Measurements from ENCODE around the gene FAM3A. TPM values are rescaled to one million over a fixed set of nuclear protein-coding genes. Genes with fewer than 3 reads are reported as not detected.

The FAM3A gene
- total and polyA plus RNA-seq, 9 of the 15 experiments (the other 6 are each of a cell fraction or from before 2014, with no cell fraction given), result 0.75 to 70.6 (median 27.0) TPM

DNA sequence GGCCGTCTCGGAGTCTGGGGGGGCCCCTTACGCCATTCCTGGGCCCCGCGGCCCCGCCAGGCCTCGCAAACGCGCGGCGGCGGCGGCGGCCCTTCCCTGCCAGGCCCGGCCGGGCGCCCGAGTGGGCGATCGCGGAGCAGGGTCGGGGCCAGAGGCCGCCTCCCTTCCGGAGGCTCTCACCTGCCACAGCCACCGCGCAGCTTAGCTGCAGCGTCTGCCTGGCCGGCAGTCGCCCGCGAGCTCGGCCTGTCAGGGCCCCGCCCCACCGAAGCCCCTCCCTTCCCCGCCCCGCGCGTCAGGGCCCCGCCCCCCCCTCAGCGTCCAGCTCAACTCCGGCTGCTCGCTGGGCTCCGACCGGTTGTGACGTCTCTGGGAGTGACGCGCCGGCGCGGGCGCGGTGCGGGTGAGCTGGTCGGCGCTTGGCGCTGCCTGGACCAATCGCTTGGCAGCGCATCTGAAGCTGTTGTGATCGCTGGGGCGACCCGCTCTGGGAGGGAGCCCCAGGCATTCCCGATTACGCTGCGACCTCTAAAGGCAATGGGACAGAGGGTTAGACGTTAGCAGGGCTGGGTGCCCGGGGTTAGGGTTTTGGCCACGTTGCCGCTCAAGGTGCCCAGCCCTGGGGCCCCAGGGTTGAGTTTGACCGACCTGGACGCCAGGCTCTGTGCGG is 25.5 kb downstream of the FAM3A start, which contains the start of gene SLC10A3 (continued):
- TF ChIP-seq ZNF324 (CRISPR knock-in tag; IDR thresholded peaks at IDR 0.05) (no peak), NUFIP1 (IDR thresholded peaks at IDR 0.05; ENCODE audit: partially characterized antibody) (no peak), IRF2 (CRISPR knock-in tag; IDR thresholded peaks at IDR 0.05) (no peak), HNRNPK (IDR thresholded peaks at IDR 0.05; ENCODE audit: low read depth, low read length, poor library complexity, severe bottlenecking) (no peak), JUND (IDR thresholded peaks at IDR 0.05; ENCODE audit: borderline replicate concordance, low read depth, low read length) (peak; percentile 34; the same call in 1 of the 2 replicates), JUND (tag; IDR thresholded peaks at IDR 0.05; ENCODE audit: borderline replicate concordance, low read depth, low read length) (no peak; the same call in 2 of the 3 replicates), HNRNPLL (IDR thresholded peaks at IDR 0.05; ENCODE audit: low read depth, low read length, poor library complexity, severe bottlenecking) (peak; percentile 22), RFX1 (IDR thresholded peaks at IDR 0.05) (no peak), STAT5A (IDR thresholded peaks at IDR 0.05; ENCODE audit: borderline replicate concordance, low read length) (no peak), MBD2 (IDR thresholded peaks at IDR 0.05; ENCODE audit: borderline replicate concordance, low read depth) (no peak), HDAC1 (IDR thresholded peaks at IDR 0.05) (0 out of 4 replicates have a peak, but pooled peaks of 1 of the 2 experiments have one; percentile 12), PHF20 (IDR thresholded peaks at IDR 0.05; ENCODE audit: partially characterized antibody) (no peak), ZNF79 (CRISPR knock-in tag; IDR thresholded peaks at IDR 0.05; ENCODE audit: low read depth) (no peak), ZNF766 (CRISPR knock-in tag; conservative IDR thresholded peaks at IDR 0.05) (no peak), LEF1 (IDR thresholded peaks at IDR 0.05) (no peak), ZNF143 (CRISPR knock-in tag; IDR thresholded peaks at IDR 0.05) (no peak), ATF7 (IDR thresholded peaks at IDR 0.05) (peak; percentile 58; the same call in 1 of the 2 replicates), BCL6 (CRISPR knock-in tag; IDR thresholded peaks at IDR 0.05) (no peak), HSF4 (CRISPR knock-in tag; IDR thresholded peaks at IDR 0.05; ENCODE audit: borderline replicate concordance) (no peak), BCOR (IDR thresholded peaks at IDR 0.05) (no peak)
- TF ChIP-seq, protein P1, sequence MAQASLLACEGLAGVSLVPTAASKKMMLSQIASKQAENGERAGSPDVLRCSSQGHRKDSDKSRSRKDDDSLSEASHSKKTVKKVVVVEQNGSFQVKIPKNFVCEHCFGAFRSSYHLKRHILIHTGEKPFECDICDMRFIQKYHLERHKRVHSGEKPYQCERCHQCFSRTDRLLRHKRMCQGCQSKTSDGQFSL (CRISPR knock-in tag; IDR thresholded peaks at IDR 0.05), result peak; percentile 50
- TF ChIP-seq, protein P1 (tag; IDR thresholded peaks at IDR 0.05), result peak in 1 of 2 experiments; percentile 35; a peak in 1 of 4 replicates
- TF ChIP-seq, protein P2, sequence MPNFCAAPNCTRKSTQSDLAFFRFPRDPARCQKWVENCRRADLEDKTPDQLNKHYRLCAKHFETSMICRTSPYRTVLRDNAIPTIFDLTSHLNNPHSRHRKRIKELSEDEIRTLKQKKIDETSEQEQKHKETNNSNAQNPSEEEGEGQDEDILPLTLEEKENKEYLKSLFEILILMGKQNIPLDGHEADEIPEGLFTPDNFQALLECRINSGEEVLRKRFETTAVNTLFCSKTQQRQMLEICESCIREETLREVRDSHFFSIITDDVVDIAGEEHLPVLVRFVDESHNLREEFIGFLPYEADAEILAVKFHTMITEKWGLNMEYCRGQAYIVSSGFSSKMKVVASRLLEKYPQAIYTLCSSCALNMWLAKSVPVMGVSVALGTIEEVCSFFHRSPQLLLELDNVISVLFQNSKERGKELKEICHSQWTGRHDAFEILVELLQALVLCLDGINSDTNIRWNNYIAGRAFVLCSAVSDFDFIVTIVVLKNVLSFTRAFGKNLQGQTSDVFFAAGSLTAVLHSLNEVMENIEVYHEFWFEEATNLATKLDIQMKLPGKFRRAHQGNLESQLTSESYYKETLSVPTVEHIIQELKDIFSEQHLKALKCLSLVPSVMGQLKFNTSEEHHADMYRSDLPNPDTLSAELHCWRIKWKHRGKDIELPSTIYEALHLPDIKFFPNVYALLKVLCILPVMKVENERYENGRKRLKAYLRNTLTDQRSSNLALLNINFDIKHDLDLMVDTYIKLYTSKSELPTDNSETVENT (CRISPR knock-in tag; IDR thresholded peaks at IDR 0.05), result peak; percentile 80
- TF ChIP-seq, protein P3, sequence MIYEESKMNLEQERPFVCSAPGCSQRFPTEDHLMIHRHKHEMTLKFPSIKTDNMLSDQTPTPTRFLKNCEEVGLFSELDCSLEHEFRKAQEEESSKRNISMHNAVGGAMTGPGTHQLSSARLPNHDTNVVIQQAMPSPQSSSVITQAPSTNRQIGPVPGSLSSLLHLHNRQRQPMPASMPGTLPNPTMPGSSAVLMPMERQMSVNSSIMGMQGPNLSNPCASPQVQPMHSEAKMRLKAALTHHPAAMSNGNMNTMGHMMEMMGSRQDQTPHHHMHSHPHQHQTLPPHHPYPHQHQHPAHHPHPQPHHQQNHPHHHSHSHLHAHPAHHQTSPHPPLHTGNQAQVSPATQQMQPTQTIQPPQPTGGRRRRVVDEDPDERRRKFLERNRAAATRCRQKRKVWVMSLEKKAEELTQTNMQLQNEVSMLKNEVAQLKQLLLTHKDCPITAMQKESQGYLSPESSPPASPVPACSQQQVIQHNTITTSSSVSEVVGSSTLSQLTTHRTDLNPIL (CRISPR knock-in tag; IDR thresholded peaks at IDR 0.05), result no peak
- TF ChIP-seq, protein P4, sequence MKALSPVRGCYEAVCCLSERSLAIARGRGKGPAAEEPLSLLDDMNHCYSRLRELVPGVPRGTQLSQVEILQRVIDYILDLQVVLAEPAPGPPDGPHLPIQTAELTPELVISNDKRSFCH (CRISPR knock-in tag; IDR thresholded peaks at IDR 0.05), result no peak
- TF ChIP-seq, protein P4 (tag; IDR thresholded peaks at IDR 0.05), result no peak
